Amygdala (tissue), 56 donors: Measurements from ENCODE around the gene UBAC2.

Experiments used
- DNase-seq, 56 donors: peaks; one replicate each; lab custom pipeline; 2025; lab: John Stamatoyannopoulos, UW

Gene UBAC2

DNA sequence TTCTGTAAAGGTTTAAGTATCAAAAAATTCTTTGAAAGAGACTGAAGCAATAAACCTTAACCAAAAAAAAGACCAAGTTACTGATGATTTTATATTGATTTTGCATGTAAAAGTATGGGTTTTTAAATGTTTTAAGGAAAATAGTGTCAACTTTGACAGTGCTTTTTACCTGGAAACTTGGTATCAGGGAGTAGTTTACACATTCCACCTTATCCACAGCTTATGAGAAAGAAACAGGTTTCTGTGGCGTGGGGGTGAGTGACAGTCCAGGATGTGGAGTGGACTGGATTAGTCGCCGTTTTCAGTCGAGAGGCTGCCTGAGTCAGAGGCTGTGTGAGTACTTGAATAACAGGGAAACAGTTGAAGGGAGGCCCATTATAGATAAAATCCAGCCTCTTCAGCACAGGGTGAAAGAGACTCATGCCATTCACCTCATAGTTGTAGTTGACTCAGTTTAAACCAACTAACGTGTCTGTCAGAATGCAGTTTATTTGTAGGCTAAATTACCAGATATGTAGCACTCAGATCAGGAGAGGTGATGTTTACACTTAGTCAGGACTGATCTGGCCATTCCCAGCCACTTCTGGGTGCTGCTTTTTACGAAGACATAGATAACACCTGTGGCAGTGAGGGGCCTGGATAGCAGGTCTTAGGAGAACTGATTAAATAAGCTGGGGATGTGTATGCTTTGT lies 107.1 kb downstream of the UBAC2 start:
- DNase-seq: no peak

DNA sequence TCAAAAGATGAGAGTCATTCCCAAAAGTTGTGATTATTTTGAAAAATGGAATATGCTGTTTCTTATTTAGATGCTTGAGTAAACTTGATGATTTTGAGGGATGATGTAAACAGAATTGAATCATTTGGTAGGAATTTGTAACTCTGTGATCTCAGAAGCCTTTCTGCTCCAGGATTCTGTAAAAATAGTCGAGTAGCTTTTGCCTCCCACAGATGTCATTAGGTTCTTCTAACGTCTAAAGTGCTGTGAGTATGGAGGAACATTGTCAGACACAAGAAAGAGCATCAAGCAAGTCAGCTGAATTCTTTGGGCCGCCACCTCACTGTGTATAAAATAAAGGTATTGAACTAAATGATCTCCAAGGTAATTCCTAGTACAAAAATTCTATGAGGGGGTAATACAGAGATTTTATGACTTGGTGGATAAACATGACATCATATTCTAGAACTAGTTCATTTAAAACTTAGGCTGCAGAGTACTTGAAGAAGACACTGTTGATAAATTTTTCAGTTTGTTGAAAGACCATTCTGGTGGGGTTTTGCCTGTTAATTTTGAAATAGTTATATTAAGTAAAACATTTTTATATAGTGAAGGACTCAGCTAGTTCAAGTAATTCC lies 107.9 kb downstream of the UBAC2 start:
- no peak for DNase-seq

DNA sequence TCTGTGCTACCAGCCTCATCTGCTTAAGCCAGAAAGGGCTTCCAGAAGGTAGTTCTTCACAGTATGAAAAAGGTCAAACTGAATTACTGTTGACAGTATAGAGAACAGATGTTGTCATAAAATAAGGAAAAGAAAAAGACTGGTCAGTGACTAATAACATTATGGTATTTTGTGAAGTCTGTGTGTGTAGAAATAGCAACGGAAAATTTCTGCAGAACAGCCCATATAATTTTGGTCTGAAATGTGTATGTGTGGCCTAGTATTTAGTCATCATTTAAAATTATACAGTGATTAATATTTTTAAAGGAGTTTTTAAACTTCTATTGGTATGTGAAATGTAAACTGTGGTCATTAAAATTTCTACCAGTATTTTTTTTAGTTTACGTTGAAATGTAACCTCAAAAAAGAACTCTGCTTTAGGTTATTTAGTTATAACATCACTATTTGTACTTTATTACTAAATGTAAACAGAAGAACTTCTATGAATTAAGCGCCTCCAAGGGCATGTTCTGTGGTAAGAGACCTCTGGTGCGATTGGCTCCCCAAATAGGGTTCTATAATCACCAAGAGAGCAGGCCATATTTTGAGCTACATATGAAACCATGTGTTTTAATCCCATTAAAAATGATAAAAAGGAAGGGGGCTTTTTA lies 109.9 kb downstream of the UBAC2 start:
- DNase-seq: no peak

- DNase-seq: no peak
Observed at GRCh38 chr13:99311137-99311536, 110.5 kb downstream of the UBAC2 start.

GRCh38 chr13:99311748-99312492 lies 111.3 kb downstream of the UBAC2 start:
- DNase-seq: no peak

DNA sequence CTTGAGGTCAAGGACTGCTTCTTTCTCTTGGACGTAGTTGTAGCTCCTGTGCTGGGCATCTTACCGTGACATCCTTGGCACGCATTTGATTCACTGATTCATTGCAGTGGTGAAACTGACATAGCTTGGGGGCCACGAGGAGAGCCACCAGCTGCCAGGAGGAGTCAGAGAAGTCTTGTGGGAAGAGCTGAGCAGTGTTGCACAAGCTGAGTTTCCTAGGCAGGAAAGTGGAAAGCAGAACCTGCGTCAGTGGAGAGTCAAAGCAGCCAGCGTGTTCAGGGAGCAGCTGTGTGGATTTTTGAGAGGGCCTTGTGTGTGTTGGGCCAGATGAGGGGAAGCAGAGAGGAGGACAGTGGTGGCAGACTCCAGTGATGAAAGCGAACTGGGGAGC lies 111.8 kb downstream of the UBAC2 start:
- DNase-seq: peak in 28 of 56 donors; percentile 9 to 71 (median 37)

DNA sequence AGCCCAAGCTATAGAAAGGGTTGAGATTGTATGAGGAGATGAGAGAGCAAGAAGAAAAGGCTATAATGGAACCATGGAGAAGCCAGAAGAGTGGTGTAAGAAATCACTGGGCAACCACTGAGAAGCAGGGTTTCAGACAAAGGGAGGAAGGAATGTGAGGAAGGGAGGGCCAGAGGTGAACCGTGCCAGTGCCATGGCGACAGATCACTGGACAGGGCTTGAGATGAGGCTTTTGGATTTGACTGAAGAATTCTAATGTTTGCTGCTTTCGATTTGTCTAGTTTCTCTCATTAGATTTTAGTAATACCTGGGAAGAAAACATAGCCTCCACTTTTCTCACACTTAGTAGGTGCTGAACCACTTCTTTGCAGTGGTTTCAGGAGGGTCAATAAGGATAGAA lies 112.8 kb downstream of the UBAC2 start:
- DNase-seq: peak in 1 of 56 donors; percentile 15

DNA sequence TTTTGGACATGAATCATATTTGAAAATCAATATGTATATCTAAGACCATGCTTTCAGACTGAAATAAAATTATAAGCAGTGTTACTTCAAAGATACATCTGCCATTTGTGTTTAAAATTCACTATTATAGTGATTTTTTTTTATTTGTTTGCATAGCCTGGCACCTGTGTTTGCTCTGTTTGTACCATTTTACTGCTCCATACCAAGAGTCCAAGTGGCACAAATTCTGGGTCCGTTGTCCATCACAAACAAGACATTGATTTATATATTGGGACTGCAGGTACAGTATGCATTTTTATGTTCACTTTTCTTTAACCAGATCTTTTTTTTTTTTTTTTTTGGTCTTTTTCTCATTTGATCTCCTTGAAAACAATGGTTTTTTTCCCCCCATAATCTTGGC lies 113.3 kb downstream of the UBAC2 start:
- DNase-seq: no peak

- no peak for DNase-seq
Observed at GRCh38 chr13:99314640-99315176, 114.1 kb downstream of the UBAC2 start.

- DNase-seq: no peak
Observed at GRCh38 chr13:99315186-99315585, 114.5 kb downstream of the UBAC2 start.

GRCh38 chr13:99316224-99316623 lies 115.6 kb downstream of the UBAC2 start:
- DNase-seq: no peak

GRCh38 chr13:99316657-99317256 lies 116.1 kb downstream of the UBAC2 start:
- no peak for DNase-seq

- no peak for DNase-seq
Observed at GRCh38 chr13:99320693-99321481, 120.2 kb downstream of the UBAC2 start.

DNA sequence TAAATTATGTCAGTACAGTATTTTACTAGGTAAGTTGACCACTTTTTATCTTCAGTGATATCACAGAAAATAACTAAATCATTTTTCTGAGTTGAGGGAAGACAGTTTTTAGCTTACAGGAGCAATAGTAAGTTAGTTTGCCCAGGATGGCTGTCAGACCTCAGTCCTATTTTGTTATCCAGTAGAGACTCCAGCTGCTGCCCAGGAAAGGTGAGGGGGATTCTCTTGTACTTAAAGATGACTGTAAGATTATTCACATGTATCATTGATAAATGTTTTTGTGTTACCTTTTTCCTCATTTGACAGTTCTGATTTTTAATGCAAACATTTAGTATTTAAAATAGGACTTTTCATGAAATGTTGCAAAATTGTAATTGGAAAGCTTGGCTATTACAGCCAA lies 121.1 kb downstream of the UBAC2 start:
- DNase-seq: no peak

- DNase-seq: no peak
Observed at GRCh38 chr13:99322297-99323103, 121.8 kb downstream of the UBAC2 start.

DNA sequence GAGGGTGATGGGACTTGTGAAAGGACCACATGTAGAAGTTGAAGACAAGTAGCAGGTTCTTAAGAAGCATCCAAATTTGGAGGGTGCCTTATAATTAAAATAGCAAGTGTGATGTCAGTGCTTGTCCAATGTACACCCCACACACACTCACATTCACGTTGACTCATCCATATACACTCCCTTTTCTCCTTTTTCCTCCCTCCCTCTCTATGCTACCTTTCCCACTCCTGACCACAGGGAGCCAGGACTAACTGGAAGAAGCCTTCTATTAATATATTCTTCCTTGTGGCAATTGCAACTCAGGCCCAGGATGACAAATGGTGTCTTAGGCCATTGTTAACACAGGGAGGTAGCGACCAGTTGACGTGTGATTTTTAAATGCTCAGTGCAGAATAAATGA lies 122.8 kb downstream of the UBAC2 start:
- no peak for DNase-seq

DNA sequence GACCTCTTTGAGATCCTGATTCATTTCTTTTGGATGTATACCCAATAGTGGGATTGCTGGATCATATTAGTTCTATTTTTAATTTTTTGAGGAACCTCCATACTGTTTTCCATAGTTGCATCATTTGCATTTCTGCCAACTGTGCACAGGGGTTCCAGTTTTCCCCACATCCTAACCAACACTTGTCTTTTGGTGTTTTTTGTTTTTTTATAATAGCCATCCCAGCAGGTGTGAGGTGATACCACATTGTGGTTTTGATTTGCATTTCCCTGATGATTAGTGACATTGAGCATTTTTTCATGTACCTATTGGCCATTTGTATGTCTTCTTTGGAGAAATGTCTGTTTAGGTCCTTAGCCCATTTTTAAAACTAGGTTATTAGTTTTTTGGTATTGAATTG lies 125.4 kb downstream of the UBAC2 start:
- DNase-seq: no peak

DNA sequence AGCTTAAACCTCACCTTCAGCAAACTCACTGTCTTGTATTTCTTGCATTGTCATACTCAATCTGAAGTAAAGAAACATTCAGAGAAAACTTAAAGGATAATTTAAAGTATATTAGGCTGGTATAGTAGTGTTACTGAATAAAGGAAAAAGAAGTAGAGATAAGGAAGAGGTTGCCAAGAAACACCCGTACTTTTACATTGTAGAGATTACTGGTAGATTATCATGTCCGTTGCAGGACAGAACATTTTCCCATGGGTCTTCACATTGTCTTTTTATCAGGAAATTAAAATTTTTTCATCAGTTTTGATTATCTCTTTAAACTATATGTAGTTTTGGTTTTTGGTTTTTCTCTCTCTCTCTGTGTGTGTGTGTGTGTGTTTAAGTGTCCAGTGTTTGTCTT lies 126.5 kb downstream of the UBAC2 start:
- no peak for DNase-seq

DNA sequence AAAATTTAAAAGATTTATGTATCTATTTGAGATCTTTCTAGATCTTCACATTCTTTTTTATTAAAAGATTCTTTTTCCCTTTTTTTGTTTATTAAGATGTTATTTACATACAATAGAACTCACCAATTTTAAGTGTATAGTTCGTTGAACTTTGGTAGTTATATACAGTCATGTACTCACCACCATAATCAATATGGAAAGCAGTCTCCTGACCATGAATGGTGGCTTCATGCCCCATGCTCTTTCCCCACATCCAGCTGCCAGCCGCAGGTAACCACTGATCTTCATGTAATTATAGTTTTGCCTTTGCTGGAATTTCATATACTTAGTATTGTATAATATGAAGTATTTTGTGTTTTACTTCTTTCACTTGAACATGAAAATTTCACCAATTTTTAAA lies 127.1 kb downstream of the UBAC2 start:
- DNase-seq: no peak
